Natural killer cell (primary cell): Measurements from ENCODE around the gene MAP2. TPM values are rescaled to one million over a fixed set of nuclear protein-coding genes. Genes with fewer than 3 reads are reported as not detected.

Experiments
- ATAC-seq, 3 donors: fragments of 150-1000 bp in 2 of 3; fragments of 200-7000 bp in 1 of 3; cut with Tn5 transposase; 1 replicate in 1 of 3; 2 replicates in 2 of 3; pipeline ENCODE4 v1.10.0; 2021; ENCODE audit warnings: mild to moderate bottlenecking in 2 of 3, moderate library complexity in 2 of 3
- DNase-seq, 2 donors: peaks; one replicate each; pipeline versions ENCODE4 v3.0.0 to v3.0.0-alpha.2; 2013 to 2021; ENCODE audit warnings: mixed read lengths in 1 of 2
- H3K27ac ChIP-seq: one replicate; pipeline ENCODE4 v1.5.1; 2013; ENCODE audit warnings: mild to moderate bottlenecking, low read length
- H3K27me3 ChIP-seq: one replicate; pipeline ENCODE4 v1.6.1; 2013; ENCODE audit warnings: low read length; ENCODE audit not compliant: control insufficient read depth, insufficient read depth
- H3K36me3 ChIP-seq: one replicate; pipeline ENCODE4 v1.6.1; 2013; ENCODE audit warnings: low read length; ENCODE audit not compliant: control insufficient read depth, insufficient read depth
- H3K4me1 ChIP-seq: one replicate; pipeline ENCODE4 v1.6.1; 2013; ENCODE audit warnings: low read length; ENCODE audit not compliant: control insufficient read depth, insufficient read depth
- H3K4me3 ChIP-seq: one replicate; pipeline ENCODE4 v1.5.1; 2013; ENCODE audit warnings: low read length
- H3K9me3 ChIP-seq: one replicate; pipeline ENCODE4 v1.6.1; 2013; ENCODE audit warnings: low read length; ENCODE audit not compliant: control insufficient read depth, insufficient read depth
- H3K27ac Mint-ChIP-seq, 2 donors: one replicate each; pipeline ENCODE4 v1.8.0; 2022; ENCODE audit warnings: mild to moderate bottlenecking in 2 of 2, mixed read lengths in 2 of 2, moderate library complexity in 1 of 2
- H3K27me3 Mint-ChIP-seq, 2 donors: one replicate each; pipeline ENCODE4 v1.8.0; 2022; ENCODE audit warnings: low read depth in 2 of 2, mixed read lengths in 2 of 2
- H3K36me3 Mint-ChIP-seq: one replicate; pipeline ENCODE4 v1.8.0; 2022; ENCODE audit warnings: mixed read lengths
- H3K4me1 Mint-ChIP-seq, 2 donors: one replicate each; pipeline ENCODE4 v1.8.0; 2022; ENCODE audit warnings: mixed read lengths in 2 of 2
- H3K4me3 Mint-ChIP-seq: one replicate; pipeline ENCODE4 v1.8.0; 2022; ENCODE audit warnings: mild to moderate bottlenecking, moderate library complexity, mixed read lengths
- H3K9me3 Mint-ChIP-seq, 2 donors: one replicate each; pipeline ENCODE4 v1.8.0; 2022; ENCODE audit warnings: mixed read lengths in 2 of 2
- WGBS: methylation state at CpG from one replicate; pipeline ENCODE4 v1.1.7; 2013; ENCODE audit warnings: missing lambda C conversion rate; ENCODE audit not compliant: insufficient coverage; 5-methylcytosine and 5-hydroxymethylcytosine counted together
- intact Hi-C: fragments of 100-400 bp; cut with micrococcal nuclease; formaldehyde crosslinking; loops from one replicate; pipeline ENCODE4 v1.14.2; 2022
- total RNA-seq, 4 donors: library from RNA; stranded (reverse); fragments of 120-200 nt in 1 of 4; gene quantifications; one replicate each; pipeline versions ENCODE4 v1.2.3 to v1.2.4, GENCODE V29; 2013 to 2022
- TF ChIP-seq, protein P1 (sequence below): fragments of 200-600 bp; IDR thresholded peaks from one replicate; pipeline ENCODE4 v1.8.0; 2022; ENCODE audit warnings: antibody characterized with exemption

The MAP2 gene
- total RNA-seq, 3 donors from 2014 or later (not counting 1 experiment from before 2014, with no cell fraction given), result not detected

DNA sequence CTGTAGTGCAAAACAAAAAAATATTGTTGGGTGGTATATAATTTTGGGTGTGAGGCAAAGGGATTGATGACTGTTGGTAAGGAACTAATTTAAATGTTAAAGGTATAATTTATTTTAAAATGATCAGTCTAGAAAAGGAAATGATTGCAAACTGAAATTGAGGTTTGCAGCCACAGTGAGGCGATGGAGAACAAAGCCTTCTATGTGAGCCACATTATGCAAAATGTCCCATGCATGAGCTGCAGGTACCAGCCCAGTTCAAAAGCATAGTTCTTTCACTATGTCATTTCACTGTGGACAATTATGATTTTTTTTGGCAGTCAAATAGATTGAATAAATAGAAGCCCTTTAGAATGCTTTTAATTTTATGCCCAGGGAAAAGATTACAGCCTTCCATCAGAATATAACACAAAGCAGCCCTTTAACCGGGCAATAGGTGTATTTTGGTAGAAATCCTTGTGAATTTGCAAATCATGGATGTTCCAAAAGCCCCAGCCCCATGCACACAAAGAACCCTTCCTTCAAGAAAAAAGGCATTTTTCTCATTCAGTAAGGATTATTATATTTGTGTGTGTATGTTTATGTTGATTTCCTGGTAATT lies 1.7 kb downstream of the MAP2 start:
- intact Hi-C loops, result no loop called here
- Histone ChIP-seq H3K4me1 (peaks cover 14% of the 10 kb centered on the region), H3K27ac (no peak overlapping the region), H3K4me3 (no peak overlapping the region), H3K9me3 (no peaks in the 10 kb centered on the region), H3K36me3 (no peaks in the 10 kb centered on the region), H3K27me3 (peaks cover 8% of the 10 kb centered on the region)
- H3K4me1 Mint-ChIP-seq, result peaks cover 5 to 14% of the 10 kb centered on the region in 2 donors
- H3K27me3 Mint-ChIP-seq, result peaks cover 11 to 15% of the 10 kb centered on the region in 2 donors
- peak in 1 of 2 donors; percentile 6 for DNase-seq
- H3K4me3 Mint-ChIP-seq, result no peak overlapping the region
- ATAC-seq, result no peak
- TF ChIP-seq, protein P1, sequence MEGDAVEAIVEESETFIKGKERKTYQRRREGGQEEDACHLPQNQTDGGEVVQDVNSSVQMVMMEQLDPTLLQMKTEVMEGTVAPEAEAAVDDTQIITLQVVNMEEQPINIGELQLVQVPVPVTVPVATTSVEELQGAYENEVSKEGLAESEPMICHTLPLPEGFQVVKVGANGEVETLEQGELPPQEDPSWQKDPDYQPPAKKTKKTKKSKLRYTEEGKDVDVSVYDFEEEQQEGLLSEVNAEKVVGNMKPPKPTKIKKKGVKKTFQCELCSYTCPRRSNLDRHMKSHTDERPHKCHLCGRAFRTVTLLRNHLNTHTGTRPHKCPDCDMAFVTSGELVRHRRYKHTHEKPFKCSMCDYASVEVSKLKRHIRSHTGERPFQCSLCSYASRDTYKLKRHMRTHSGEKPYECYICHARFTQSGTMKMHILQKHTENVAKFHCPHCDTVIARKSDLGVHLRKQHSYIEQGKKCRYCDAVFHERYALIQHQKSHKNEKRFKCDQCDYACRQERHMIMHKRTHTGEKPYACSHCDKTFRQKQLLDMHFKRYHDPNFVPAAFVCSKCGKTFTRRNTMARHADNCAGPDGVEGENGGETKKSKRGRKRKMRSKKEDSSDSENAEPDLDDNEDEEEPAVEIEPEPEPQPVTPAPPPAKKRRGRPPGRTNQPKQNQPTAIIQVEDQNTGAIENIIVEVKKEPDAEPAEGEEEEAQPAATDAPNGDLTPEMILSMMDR, result no peak
- no peaks in the 10 kb centered on the region for H3K36me3 Mint-ChIP-seq
- H3K9me3 Mint-ChIP-seq, result peaks cover 0 to 3% of the 10 kb centered on the region in 2 donors
- no peak overlapping the region for H3K27ac Mint-ChIP-seq
- WGBS, result 4% methylated on average over 1 of the region's 2 CpGs

DNA sequence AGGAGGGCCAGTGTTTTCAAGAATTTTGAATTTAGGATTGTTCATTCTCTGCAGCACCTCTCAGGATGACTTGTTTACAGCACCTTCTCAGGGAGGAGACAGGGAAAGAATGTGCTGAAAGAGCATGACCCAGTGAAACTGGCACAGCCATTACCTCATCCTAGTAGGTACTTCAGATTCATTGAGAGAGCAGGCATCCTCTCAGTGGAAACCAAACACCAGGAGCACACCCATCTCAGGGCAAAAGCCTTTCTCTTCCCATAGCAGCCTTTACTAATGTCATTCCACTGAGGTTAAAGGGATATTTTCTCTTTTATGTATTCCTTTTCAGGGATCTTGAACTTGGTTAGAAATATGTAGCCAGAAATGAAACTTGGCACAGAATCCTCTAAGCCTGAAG lies 2.6 kb downstream of the MAP2 start:
- H3K27ac ChIP-seq, result no peak overlapping the region
- H3K36me3 ChIP-seq, result no peaks in the 10 kb centered on the region
- no peaks in the 10 kb centered on the region for H3K9me3 ChIP-seq
- intact Hi-C loops, result no loop called here
- TF ChIP-seq, protein P1, result no peak
- Mint-ChIP-seq H3K27ac (no peak overlapping the region), H3K27me3 (peaks cover 11 to 15% of the 10 kb centered on the region in 2 donors), H3K4me3 (no peak overlapping the region), H3K9me3 (peaks cover 0 to 3% of the 10 kb centered on the region in 2 donors), H3K4me1 (peaks cover 5 to 14% of the 10 kb centered on the region in 2 donors), H3K36me3 (no peaks in the 10 kb centered on the region)
- H3K27me3 ChIP-seq, result peaks cover 8% of the 10 kb centered on the region
- H3K4me1 ChIP-seq, result peaks cover 14% of the 10 kb centered on the region
- DNase-seq (no peak), ATAC-seq (no peak)
- no peak overlapping the region for H3K4me3 ChIP-seq

DNA sequence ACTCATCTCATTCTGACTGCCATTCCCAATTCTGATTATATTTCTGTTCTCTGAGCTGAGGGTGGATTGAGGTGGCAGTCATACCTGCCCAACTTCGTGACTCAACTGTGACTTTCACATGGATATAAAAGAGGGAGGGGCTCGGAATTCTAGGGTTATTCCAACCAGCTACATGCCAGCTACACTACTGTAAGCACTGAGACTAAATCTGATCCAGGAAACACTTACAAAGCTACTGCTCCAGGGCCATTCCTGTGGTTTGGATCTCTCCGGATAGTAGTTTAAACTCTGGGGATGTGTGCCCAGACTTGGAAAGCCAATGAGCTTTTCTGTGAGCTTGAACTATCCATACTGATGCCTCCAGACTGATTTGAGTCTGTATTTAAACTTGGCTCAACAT lies 7.9 kb downstream of the MAP2 start:
- intact Hi-C loops, result no loop called here
- H3K9me3 ChIP-seq, result no peaks in the 10 kb centered on the region
- Mint-ChIP-seq H3K27ac (no peak overlapping the region), H3K9me3 (peaks cover 0 to 4% of the 10 kb centered on the region in 2 donors), H3K36me3 (no peaks in the 10 kb centered on the region), H3K4me3 (no peak overlapping the region), H3K4me1 (no peaks in the 10 kb centered on the region), H3K27me3 (no peaks in the 10 kb centered on the region)
- no peak for ATAC-seq
- no peak overlapping the region for H3K27ac ChIP-seq
- no peaks in the 10 kb centered on the region for H3K36me3 ChIP-seq
- 58% methylated on average over 3 of the region's 3 CpGs for WGBS
- TF ChIP-seq, protein P1, result no peak
- no peaks in the 10 kb centered on the region for H3K27me3 ChIP-seq
- no peak overlapping the region for H3K4me3 ChIP-seq
- no peaks in the 10 kb centered on the region for H3K4me1 ChIP-seq
- DNase-seq, result no peak

DNA sequence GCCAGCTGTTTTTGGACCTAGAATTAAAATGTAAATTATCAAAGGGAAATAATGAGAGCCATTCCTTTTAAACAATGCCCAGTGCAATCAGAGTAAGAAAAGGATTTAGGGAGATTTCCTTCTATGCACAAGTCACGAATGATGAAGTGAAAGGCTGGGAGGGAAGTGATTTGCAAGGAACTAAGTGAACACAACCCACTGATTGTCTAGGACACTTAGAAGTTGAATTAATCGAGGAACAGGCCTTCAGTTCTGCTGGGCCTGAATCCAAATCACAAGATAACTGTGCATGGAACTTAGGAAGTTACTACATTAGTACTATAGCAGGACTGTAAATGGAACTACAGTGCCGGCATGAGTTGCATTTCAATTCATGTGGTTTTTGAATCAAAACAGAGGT lies 17.7 kb downstream of the MAP2 start:
- Histone ChIP-seq H3K9me3 (no peaks in the 10 kb centered on the region), H3K27me3 (no peaks in the 10 kb centered on the region), H3K36me3 (no peaks in the 10 kb centered on the region), H3K27ac (no peak overlapping the region), H3K4me1 (no peaks in the 10 kb centered on the region), H3K4me3 (no peak overlapping the region)
- Mint-ChIP-seq H3K36me3 (no peaks in the 10 kb centered on the region), H3K27me3 (no peaks in the 10 kb centered on the region), H3K27ac (no peak overlapping the region), H3K9me3 (peaks cover 0 to 2% of the 10 kb centered on the region in 2 donors), H3K4me1 (no peaks in the 10 kb centered on the region), H3K4me3 (no peak overlapping the region)
- intact Hi-C loops, result no loop called here
- DNase-seq, result no peak
- TF ChIP-seq, protein P1, result no peak
- ATAC-seq, result no peak
- 77% methylated on average over 3 of the region's 3 CpGs for WGBS
